Gastrocnemius medialis (tissue), 4 donors: ENCODE results near the gene TAPT1. TPM values are rescaled to one million over a fixed set of nuclear protein-coding genes. Genes with fewer than 3 reads are reported as not detected.

Experiments
- ATAC-seq, 2 donors: fragments of 150-250 bp; one replicate each; pipeline ENCODE4 v1.9.1; 2016
- DNase-seq, 2 donors: peaks; one replicate each; pipeline ENCODE4 v3.0.0-alpha.2; 2019
- H3K27ac ChIP-seq, 4 donors: fragments of 200-600 bp; sonication (generic); 1 replicate in 1 of 4; 2 replicates in 3 of 4; pipeline ENCODE4 v1.5.1; 2016 to 2018; ENCODE audit warnings: mild to moderate bottlenecking in 2 of 4, moderate library complexity in 1 of 4
- H3K27me3 ChIP-seq, 3 donors: fragments of 200-600 bp; sonication (generic) in 2 of 3; 1 replicate in 1 of 3; 2 replicates in 2 of 3; pipeline versions ENCODE4 v1.5.1 to v1.6.0; 2016 to 2019; ENCODE audit warnings: mild to moderate bottlenecking in 1 of 3, moderate library complexity in 1 of 3
- H3K36me3 ChIP-seq, 2 donors: fragments of 200-600 bp; sonication (generic) in 1 of 2; one replicate each; pipeline ENCODE4 v1.5.1; 2017 to 2018
- H3K4me1 ChIP-seq, 2 donors: fragments of 200-600 bp; sonication (generic) in 1 of 2; one replicate each; pipeline ENCODE4 v1.5.1; 2016 to 2017; ENCODE audit warnings: mild to moderate bottlenecking in 2 of 2
- H3K4me3 ChIP-seq, 4 donors: fragments of 200-600 bp; sonication (generic) in 3 of 4; 1 replicate in 1 of 4; 2 replicates in 3 of 4; pipeline ENCODE4 v1.5.1; 2016 to 2019; ENCODE audit warnings: mild to moderate bottlenecking in 2 of 4
- H3K9me3 ChIP-seq, 3 donors: fragments of 200-600 bp; sonication (generic) in 2 of 3; 1 replicate in 1 of 3; 2 replicates in 2 of 3; pipeline ENCODE4 v1.5.1; 2016 to 2019
- CTCF ChIP-seq, 5 experiments: fragments of 450-650 bp in 3 of 5; fragments of 200-600 bp in 2 of 5; sonication (generic) in 2 of 5; IDR thresholded peaks in 4 of 5; conservative IDR thresholded peaks in 1 of 5; 1 replicate in 4 of 5; 2 replicates in 1 of 5; pipeline ENCODE4 v1.5.1; 2016 to 2019; ENCODE audit warnings: antibody characterized with exemption in 5 of 5, mild to moderate bottlenecking in 3 of 5, moderate library complexity in 3 of 5
- POLR2A ChIP-seq, 2 donors: fragments of 450-650 bp; IDR thresholded peaks; one replicate each; pipeline ENCODE4 v1.6.1; 2017; ENCODE audit warnings: antibody characterized with exemption in 2 of 2, mild to moderate bottlenecking in 2 of 2, moderate library complexity in 2 of 2
- in situ Hi-C, 4 donors: fragments of 200-750 bp; cut with MboI; loops; one replicate each; pipeline versions ENCODE4 v1.15.0 to v1.8.0; 2017; ENCODE audit warnings: low sequenced_read_pairs in 4 of 4
- intact Hi-C: fragments of 100-400 bp; cut with DNase I; formaldehyde crosslinking; loops from one replicate; pipeline ENCODE4 v1.15.1; 2023; ENCODE audit warnings: low total_unique reads
- total RNA-seq, 4 donors: library from RNA; depleted of rRNA; stranded (reverse); fragments of >200 nt; gene quantifications; one replicate each; pipeline versions ENCODE4 v1.1.0 to v1.2.3, GENCODE V29; 2016

Gene TAPT1
- total RNA-seq, 4 donors from 2014 or later = 29.5 to 44.1 (median 40.8) TPM

- H3K4me1 ChIP-seq = peaks cover 53% of the 10 kb centered on the region in 2 donors
- H3K27ac ChIP-seq = peak overlapping the region; percentile 52 to 77 (median 66)
- ATAC-seq = peak in 1 of 2 donors; percentile 8
- no peak overlapping the region for H3K4me3 ChIP-seq
- no peaks in the 10 kb centered on the region for H3K9me3 ChIP-seq
- H3K27me3 ChIP-seq = no peaks in the 10 kb centered on the region
- intact Hi-C loops (loop anchor here (10.0 kb wide), 2 partner anchors 108 to 312 kb away; partner anchors contain the start of gene TAPT1), in situ Hi-C loops (no loop called here)
- H3K36me3 ChIP-seq = no peaks in the 10 kb centered on the region
- TF ChIP-seq POLR2A (IDR thresholded peaks at IDR 0.05) (no peak), CTCF (IDR thresholded peaks at IDR 0.05 in 4 of 5, conservative IDR thresholded peaks at IDR 0.05 in 1 of 5) (no peak)
- peak in 1 of 2 donors; percentile 22 for DNase-seq
Measured at GRCh38 chr4:16116493-16116990, 109.7 kb downstream of the TAPT1 start.

DNA sequence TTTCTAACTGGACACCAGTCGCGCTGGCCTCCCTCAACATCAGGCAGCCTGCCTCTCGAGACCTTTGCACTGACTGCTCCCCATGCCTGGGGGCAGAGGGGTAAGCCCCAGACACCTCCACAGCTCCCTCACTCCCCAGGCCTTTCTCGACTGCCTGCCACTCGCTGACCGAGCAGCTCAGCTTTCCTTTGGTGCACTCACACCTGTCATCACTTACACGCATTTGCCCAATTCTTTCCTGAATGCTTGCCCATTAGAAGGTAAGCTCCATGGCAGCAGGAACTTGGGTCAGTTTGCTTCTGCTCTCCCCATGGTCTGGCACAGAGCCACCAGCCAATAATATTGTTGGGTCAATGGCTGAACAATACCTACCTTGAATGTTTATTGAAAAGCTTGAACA is 110.3 kb downstream of the TAPT1 start:
- in situ Hi-C loops (no loop called here), intact Hi-C loops (loop anchor here (10.0 kb wide), 2 partner anchors 109 to 311 kb away; partner anchors contain the start of gene TAPT1)
- no peak for DNase-seq
- no peaks in the 10 kb centered on the region for H3K36me3 ChIP-seq
- no peaks in the 10 kb centered on the region for H3K9me3 ChIP-seq
- peaks cover 53% of the 10 kb centered on the region in 2 donors for H3K4me1 ChIP-seq
- TF ChIP-seq POLR2A (IDR thresholded peaks at IDR 0.05) (no peak), CTCF (IDR thresholded peaks at IDR 0.05 in 4 of 5, conservative IDR thresholded peaks at IDR 0.05 in 1 of 5) (no peak)
- peak in 1 of 2 donors; percentile 33 for ATAC-seq
- H3K27me3 ChIP-seq = no peaks in the 10 kb centered on the region
- H3K4me3 ChIP-seq = no peak overlapping the region
- H3K27ac ChIP-seq = peak overlapping the region; percentile 49 to 77 (median 66)

DNA sequence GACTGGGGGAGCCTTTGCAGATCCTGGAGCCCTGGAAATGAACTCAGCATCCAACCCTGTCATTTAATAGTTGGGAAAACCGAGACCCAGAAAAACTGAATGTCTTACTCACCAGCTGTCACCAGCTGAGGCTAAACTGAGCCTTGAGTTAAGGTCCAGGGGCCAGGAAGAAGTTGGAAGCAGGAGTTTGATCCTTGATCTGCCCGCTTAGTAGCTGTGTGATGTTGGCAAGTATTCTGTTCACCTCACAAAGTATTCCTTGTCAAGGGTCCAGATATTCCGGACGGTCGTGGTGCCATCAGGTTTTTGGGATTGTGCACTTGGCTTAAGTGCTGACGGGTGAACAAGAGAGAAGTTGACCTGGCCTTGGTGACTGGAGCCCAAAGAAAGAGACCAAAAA is 111.7 kb downstream of the TAPT1 start:
- Histone ChIP-seq H3K27me3 (no peaks in the 10 kb centered on the region), H3K4me3 (no peak overlapping the region), H3K27ac (peak overlapping the region in 3 of 4 donors; percentile 62 to 77 (median 62)), H3K36me3 (no peaks in the 10 kb centered on the region), H3K9me3 (no peaks in the 10 kb centered on the region), H3K4me1 (peaks cover 53% of the 10 kb centered on the region in 2 donors)
- DNase-seq (no peak), ATAC-seq (no peak)
- in situ Hi-C loops (no loop called here), intact Hi-C loops (loop anchor here (10.0 kb wide), 2 partner anchors 110 to 310 kb away; partner anchors contain the start of gene TAPT1)
- TF ChIP-seq POLR2A (IDR thresholded peaks at IDR 0.05) = no peak
- TF ChIP-seq CTCF (IDR thresholded peaks at IDR 0.05 in 4 of 5, conservative IDR thresholded peaks at IDR 0.05 in 1 of 5) = no peak

DNA sequence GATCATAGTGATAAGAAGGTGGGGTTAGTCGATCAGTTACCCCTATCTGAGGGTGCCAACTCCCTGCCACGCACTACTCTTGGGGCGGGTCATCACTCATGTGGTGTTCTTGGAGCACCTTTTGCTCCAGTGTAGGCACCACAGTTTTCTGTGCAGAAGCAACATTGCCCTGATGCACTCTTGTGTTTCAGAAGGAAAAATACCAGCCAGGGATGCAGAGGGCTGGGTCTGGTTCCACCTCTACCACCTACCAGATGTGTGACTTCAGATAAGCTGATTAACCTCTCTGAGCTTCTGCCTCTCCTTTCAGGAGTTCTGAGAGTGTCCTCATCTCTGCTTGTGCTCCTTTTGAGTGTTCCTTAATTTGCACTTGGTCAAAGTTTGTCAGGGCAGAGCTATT is 112.5 kb downstream of the TAPT1 start:
- H3K4me3 ChIP-seq = no peak overlapping the region
- H3K36me3 ChIP-seq = no peaks in the 10 kb centered on the region
- in situ Hi-C loops (no loop called here), intact Hi-C loops (loop anchor here (10.0 kb wide), 2 partner anchors 111 to 309 kb away; partner anchors contain the start of gene TAPT1)
- H3K27ac ChIP-seq = peak overlapping the region in 3 of 4 donors; percentile 62 to 77 (median 62)
- H3K27me3 ChIP-seq = no peaks in the 10 kb centered on the region
- no peaks in the 10 kb centered on the region for H3K9me3 ChIP-seq
- DNase-seq (no peak), ATAC-seq (no peak)
- H3K4me1 ChIP-seq = peaks cover 51 to 52% of the 10 kb centered on the region in 2 donors
- TF ChIP-seq CTCF (IDR thresholded peaks at IDR 0.05 in 4 of 5, conservative IDR thresholded peaks at IDR 0.05 in 1 of 5) (no peak), POLR2A (IDR thresholded peaks at IDR 0.05) (no peak)
